CD8-positive, alpha-beta memory T cell (primary cell): ENCODE data around the gene TTC28. TPM values are rescaled to one million over a fixed set of nuclear protein-coding genes. Genes with fewer than 3 reads are reported as not detected.

ENCODE experiments used
- CTCF ChIA-PET: fragments of 350-600 bp; sonication (Branson Sonifier 250); formaldehyde crosslinking; loops from one replicate; lab custom pipeline; 2021; ENCODE audit warnings: antibody characterized with exemption; lab: Charles Lee
- POLR2A ChIA-PET: fragments of 350-600 bp; sonication (Branson Sonifier 250); formaldehyde crosslinking; loops from one replicate; lab custom pipeline; 2021; ENCODE audit warnings: antibody characterized with exemption; lab: Charles Lee
- DNase-seq, 5 donors: peaks; one replicate each; pipeline versions ENCODE4 v3.0.0 to v3.0.0-alpha.2; 2020 to 2022; ENCODE audit warnings: mixed read lengths in 1 of 5
- H3K27ac ChIP-seq: one replicate; pipeline ENCODE4 v1.7.0; 2013; ENCODE audit warnings: low read depth, mild to moderate bottlenecking, low read length, moderate library complexity
- H3K27me3 ChIP-seq: 2 replicates; pipeline ENCODE4 v1.7.0; 2013; ENCODE audit warnings: low read length, mild to moderate bottlenecking; ENCODE audit not compliant: insufficient read depth, poor library complexity, severe bottlenecking
- H3K36me3 ChIP-seq: 2 replicates; pipeline ENCODE4 v1.7.0; 2013; ENCODE audit warnings: mild to moderate bottlenecking, low read length, moderate library complexity; ENCODE audit not compliant: insufficient read depth
- H3K4me1 ChIP-seq: 2 replicates; pipeline ENCODE4 v1.7.0; 2013; ENCODE audit warnings: mild to moderate bottlenecking, low read length, moderate library complexity; ENCODE audit not compliant: insufficient read depth
- H3K4me3 ChIP-seq: 2 replicates; pipeline ENCODE4 v1.7.0; 2013; ENCODE audit warnings: mild to moderate bottlenecking, low read length
- H3K9me3 ChIP-seq: 2 replicates; pipeline ENCODE4 v1.7.0; 2013; ENCODE audit warnings: mild to moderate bottlenecking, low read length
- H3K27ac Mint-ChIP-seq, 8 donors: one replicate each; pipeline ENCODE4 v1.8.0; 2020 to 2021; ENCODE audit warnings: mixed read lengths in 8 of 8, mild to moderate bottlenecking in 6 of 8, inconsistent platforms in 3 of 8, moderate library complexity in 3 of 8
- H3K27me3 Mint-ChIP-seq, 2 donors: one replicate each; pipeline ENCODE4 v1.8.0; 2020 to 2021; ENCODE audit warnings: mixed read lengths in 2 of 2, mild to moderate bottlenecking in 1 of 2, moderate library complexity in 1 of 2
- H3K36me3 Mint-ChIP-seq, 3 donors: one replicate each; pipeline ENCODE4 v1.8.0; 2020 to 2021; ENCODE audit warnings: mixed read lengths in 3 of 3, inconsistent platforms in 1 of 3, mild to moderate bottlenecking in 1 of 3
- H3K4me1 Mint-ChIP-seq, 3 donors: one replicate each; pipeline ENCODE4 v1.8.0; 2020 to 2021; ENCODE audit warnings: mixed read lengths in 3 of 3, inconsistent platforms in 1 of 3, mild to moderate bottlenecking in 1 of 3
- H3K4me3 Mint-ChIP-seq, 7 donors: one replicate each; pipeline ENCODE4 v1.8.0; 2020 to 2021; ENCODE audit warnings: mixed read lengths in 7 of 7, mild to moderate bottlenecking in 6 of 7, moderate library complexity in 4 of 7, inconsistent platforms in 2 of 7
- H3K9me3 Mint-ChIP-seq, 5 donors: one replicate each; pipeline ENCODE4 v1.8.0; 2020 to 2022; ENCODE audit warnings: mixed read lengths in 5 of 5, mild to moderate bottlenecking in 3 of 5, moderate library complexity in 2 of 5, inconsistent platforms in 1 of 5
- polyA plus RNA-seq: library from polyadenylated mRNA; unstranded; fragments of 300-500 nt; fragmentation: Illumina TruSeq; gene quantifications from one replicate; pipeline ENCODE4 v1.2.3, GENCODE V29; 2021
- total RNA-seq, 2 experiments: library from RNA; stranded (reverse); gene quantifications; one replicate each; pipeline ENCODE4 v1.2.3, GENCODE V29; 2021

The TTC28 gene
- total and polyA plus RNA-seq, 3 experiments from 2014 or later: 0.24 to 0.60 (median 0.51) TPM

- Histone ChIP-seq H3K27me3 (no peaks in the 10 kb centered on the region), H3K9me3 (no peaks in the 10 kb centered on the region), H3K27ac (no peak overlapping the region), H3K4me3 (no peak overlapping the region), H3K4me1 (no peaks in the 10 kb centered on the region), H3K36me3 (no peaks in the 10 kb centered on the region)
- Mint-ChIP-seq H3K36me3 (no peaks in the 10 kb centered on the region), H3K4me1 (no peaks in the 10 kb centered on the region), H3K27me3 (no peaks in the 10 kb centered on the region), H3K9me3 (no peaks in the 10 kb centered on the region), H3K27ac (no peak overlapping the region), H3K4me3 (no peak overlapping the region)
- ChIA-PET CTCF (interaction anchor here (1.6 kb wide), 1 partner anchor 128 kb away, joined by 4 read pairs; no protein-coding TSS in a partner anchor), POLR2A (no interaction called here)
- no peak for DNase-seq
Observed at GRCh38 chr22:28015046-28015425, 664.6 kb downstream of the TTC28 start.

GRCh38 chr22:28014211-28015045, 665.2 kb downstream of the TTC28 start:
- no peaks in the 10 kb centered on the region for H3K4me1 Mint-ChIP-seq
- H3K4me3 ChIP-seq: no peak overlapping the region

DNA sequence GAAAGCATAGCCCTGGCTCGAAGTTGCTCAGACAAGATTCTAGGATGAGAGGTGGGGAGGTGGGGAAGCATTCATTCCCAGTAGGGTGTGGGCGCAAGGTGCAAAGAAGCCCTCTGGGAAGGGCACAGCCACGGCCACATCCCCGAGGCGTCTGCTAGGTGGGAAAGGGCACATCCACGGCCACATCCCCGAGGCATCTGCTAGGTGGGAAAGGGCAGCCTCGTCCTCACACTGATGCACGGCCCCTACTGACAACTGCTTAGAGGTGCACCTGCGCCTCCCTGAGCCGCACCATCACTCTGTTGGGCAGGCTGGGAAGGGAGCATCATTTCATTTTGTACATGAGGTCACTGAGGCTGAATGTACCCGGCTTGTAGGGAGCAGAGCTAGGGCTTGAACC, 666.0 kb downstream of the TTC28 start:
- no peak overlapping the region for H3K27ac ChIP-seq
- CTCF ChIA-PET: no interaction called here

More at GRCh38 chr22:28014211-28015045, 665.2 kb downstream of the TTC28 start:
- ChIA-PET POLR2A (no interaction called here), CTCF (interaction anchor here (0.7 to 1.6 kb wide), 2 partner anchors 22 to 127 kb away, joined by 3 to 4 read pairs; no protein-coding TSS in a partner anchor)
- no peaks in the 10 kb centered on the region for H3K27me3 ChIP-seq
- H3K27ac Mint-ChIP-seq: no peak overlapping the region
- H3K36me3 Mint-ChIP-seq: no peaks in the 10 kb centered on the region
- no peaks in the 10 kb centered on the region for H3K27me3 Mint-ChIP-seq
- no peak overlapping the region for H3K4me3 Mint-ChIP-seq
- no peaks in the 10 kb centered on the region for H3K9me3 ChIP-seq
- no peaks in the 10 kb centered on the region for H3K36me3 ChIP-seq
- no peak for DNase-seq
- H3K9me3 Mint-ChIP-seq: no peaks in the 10 kb centered on the region
- no peak overlapping the region for H3K27ac ChIP-seq
- H3K4me1 ChIP-seq: no peaks in the 10 kb centered on the region

DNA sequence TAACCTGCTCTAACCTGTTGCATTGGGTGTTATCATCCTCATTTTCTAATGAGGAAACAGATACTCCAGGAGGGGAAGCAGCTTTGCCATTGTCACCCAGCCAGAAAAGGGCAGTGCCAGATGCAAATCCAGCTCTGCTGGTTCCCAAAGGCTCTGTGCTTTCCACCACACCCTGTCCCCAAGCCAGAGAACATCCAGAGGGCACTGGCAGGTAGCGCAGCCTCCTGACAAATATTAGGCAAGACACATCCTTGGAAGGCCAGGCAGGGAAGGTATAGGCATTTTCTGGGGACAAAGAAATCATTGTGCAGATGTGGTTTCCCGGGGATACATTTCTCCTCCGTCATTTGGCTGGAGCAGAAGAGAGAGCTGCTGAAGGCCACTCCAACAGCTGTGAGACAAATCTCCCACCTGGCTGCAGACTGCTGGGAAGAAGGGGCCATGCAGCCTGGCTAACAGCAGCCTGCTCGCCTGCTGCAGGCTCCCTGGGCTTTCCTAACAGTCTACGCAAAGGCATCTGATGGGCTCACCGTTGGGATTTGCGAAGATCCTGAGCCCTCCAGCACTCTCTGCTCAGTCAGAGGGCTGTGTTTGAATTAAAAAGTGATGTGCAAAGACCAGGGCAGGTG, 666.7 kb downstream of the TTC28 start:
- no peak overlapping the region for H3K27ac ChIP-seq

More for the DNA sequence above, 666.0 kb downstream of the TTC28 start:
- H3K9me3 ChIP-seq: no peaks in the 10 kb centered on the region
- H3K27me3 Mint-ChIP-seq: peaks cover 0 to 2% of the 10 kb centered on the region in 2 donors
- POLR2A ChIA-PET: no interaction called here
- H3K36me3 ChIP-seq: no peaks in the 10 kb centered on the region
- no peak for DNase-seq
- H3K27ac Mint-ChIP-seq: no peak overlapping the region
- no peaks in the 10 kb centered on the region for H3K4me1 ChIP-seq
- no peaks in the 10 kb centered on the region for H3K36me3 Mint-ChIP-seq
- H3K4me3 Mint-ChIP-seq: no peak overlapping the region
- no peaks in the 10 kb centered on the region for H3K4me1 Mint-ChIP-seq
- no peak overlapping the region for H3K4me3 ChIP-seq
- no peaks in the 10 kb centered on the region for H3K9me3 Mint-ChIP-seq
- no peaks in the 10 kb centered on the region for H3K27me3 ChIP-seq

GRCh38 chr22:28009272-28009827, 670.3 kb downstream of the TTC28 start:
- H3K9me3 Mint-ChIP-seq: no peaks in the 10 kb centered on the region
- no peak overlapping the region for H3K4me3 Mint-ChIP-seq
- no peak overlapping the region for H3K27ac Mint-ChIP-seq
- H3K36me3 Mint-ChIP-seq: no peaks in the 10 kb centered on the region
- H3K27me3 Mint-ChIP-seq: peaks cover 0 to 2% of the 10 kb centered on the region in 2 donors
- H3K36me3 ChIP-seq: no peaks in the 10 kb centered on the region
- ChIA-PET CTCF (interaction anchor here (0.6 to 4.1 kb wide), 8 partner anchors 9 to 148 kb away, joined by 3 to 29 read pairs (median 3); no protein-coding TSS in a partner anchor), POLR2A (no interaction called here)
- H3K27ac ChIP-seq: no peak overlapping the region
- no peaks in the 10 kb centered on the region for H3K9me3 ChIP-seq
- peak; percentile 50 to 79 (median 50) for DNase-seq
- no peaks in the 10 kb centered on the region for H3K27me3 ChIP-seq
- H3K4me3 ChIP-seq: no peak overlapping the region
- no peaks in the 10 kb centered on the region for H3K4me1 Mint-ChIP-seq
- no peaks in the 10 kb centered on the region for H3K4me1 ChIP-seq

More for the DNA sequence above, 666.7 kb downstream of the TTC28 start:
- Mint-ChIP-seq H3K9me3 (no peaks in the 10 kb centered on the region), H3K27ac (no peak overlapping the region), H3K4me3 (no peak overlapping the region), H3K36me3 (no peaks in the 10 kb centered on the region), H3K4me1 (no peaks in the 10 kb centered on the region), H3K27me3 (peaks cover 0 to 2% of the 10 kb centered on the region in 2 donors)
- ChIA-PET POLR2A (no interaction called here), CTCF (no interaction called here)
- Histone ChIP-seq H3K4me1 (no peaks in the 10 kb centered on the region), H3K4me3 (no peak overlapping the region), H3K27me3 (no peaks in the 10 kb centered on the region), H3K36me3 (no peaks in the 10 kb centered on the region), H3K9me3 (no peaks in the 10 kb centered on the region)
- no peak for DNase-seq

DNA sequence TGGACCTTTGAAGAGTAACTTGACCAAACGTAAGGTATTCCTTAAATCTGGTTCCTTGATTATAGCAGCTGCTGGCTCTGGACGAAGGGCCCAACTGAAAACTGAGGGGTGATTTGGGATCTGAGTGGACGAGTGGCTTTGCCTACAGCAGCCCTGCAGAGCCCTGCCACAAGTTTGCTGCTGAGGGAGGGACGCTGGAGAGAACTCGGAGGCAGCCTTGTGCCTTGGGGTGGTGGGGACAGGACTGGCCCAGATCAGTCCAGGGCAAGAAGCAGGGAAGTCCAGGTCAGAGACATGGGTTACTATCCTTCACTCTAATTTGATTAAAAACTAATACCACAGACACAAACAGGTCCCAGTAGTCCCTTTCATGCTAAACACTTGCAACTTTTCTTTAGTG, 671.0 kb downstream of the TTC28 start:
- POLR2A ChIA-PET: no interaction called here
- no peaks in the 10 kb centered on the region for H3K4me1 Mint-ChIP-seq
- Histone ChIP-seq H3K36me3 (no peaks in the 10 kb centered on the region), H3K4me1 (no peaks in the 10 kb centered on the region), H3K27ac (no peak overlapping the region), H3K9me3 (no peaks in the 10 kb centered on the region), H3K27me3 (no peaks in the 10 kb centered on the region), H3K4me3 (no peak overlapping the region)
- no peaks in the 10 kb centered on the region for H3K36me3 Mint-ChIP-seq
- no peak for DNase-seq
- no peak overlapping the region for H3K27ac Mint-ChIP-seq
- H3K9me3 Mint-ChIP-seq: no peaks in the 10 kb centered on the region
- no peak overlapping the region for H3K4me3 Mint-ChIP-seq
- CTCF ChIA-PET: interaction anchor here (0.6 to 4.1 kb wide), 8 partner anchors 10 to 147 kb away, joined by 3 to 29 read pairs (median 3); no protein-coding TSS in a partner anchor
- peaks cover 0 to 2% of the 10 kb centered on the region in 2 donors for H3K27me3 Mint-ChIP-seq

- no peaks in the 10 kb centered on the region for H3K36me3 Mint-ChIP-seq
- no peak overlapping the region for H3K27ac Mint-ChIP-seq
- POLR2A ChIA-PET: no interaction called here
- H3K4me3 ChIP-seq: no peak overlapping the region
- H3K27ac ChIP-seq: no peak overlapping the region
- no peak for DNase-seq
- H3K4me3 Mint-ChIP-seq: no peak overlapping the region
- no peaks in the 10 kb centered on the region for H3K9me3 Mint-ChIP-seq
- H3K27me3 ChIP-seq: no peaks in the 10 kb centered on the region
- peaks cover 0 to 2% of the 10 kb centered on the region in 2 donors for H3K27me3 Mint-ChIP-seq
- H3K36me3 ChIP-seq: no peaks in the 10 kb centered on the region
- no peaks in the 10 kb centered on the region for H3K4me1 Mint-ChIP-seq
- H3K9me3 ChIP-seq: no peaks in the 10 kb centered on the region
- CTCF ChIA-PET: interaction anchor here (1.9 to 4.1 kb wide), 2 partner anchors 121 to 128 kb away, joined by 5 to 29 read pairs; no protein-coding TSS in a partner anchor
- H3K4me1 ChIP-seq: no peaks in the 10 kb centered on the region
Observed at GRCh38 chr22:28008056-28008455, 671.6 kb downstream of the TTC28 start.

DNA sequence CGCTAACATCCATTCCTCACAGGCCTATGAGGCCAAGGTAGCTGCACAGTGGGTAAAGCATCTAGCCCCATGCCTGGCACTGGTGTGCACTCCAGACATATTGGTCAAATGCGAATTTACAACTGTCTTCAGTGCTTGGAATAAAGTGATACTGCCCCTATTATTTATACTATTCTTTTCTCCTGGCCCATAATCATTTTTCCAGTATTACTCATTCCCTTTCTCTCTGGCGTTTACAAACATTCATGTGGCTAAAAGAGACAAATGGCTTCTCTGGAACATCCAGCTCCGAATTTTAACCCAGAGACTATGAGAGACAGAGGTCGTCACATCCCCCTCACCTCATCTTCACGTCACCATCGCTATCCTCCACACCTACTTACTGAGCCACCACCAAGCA, 673.4 kb downstream of the TTC28 start:
- no peaks in the 10 kb centered on the region for H3K27me3 ChIP-seq
- H3K27ac ChIP-seq: no peak overlapping the region
- Mint-ChIP-seq H3K27ac (no peak overlapping the region), H3K4me3 (no peak overlapping the region), H3K36me3 (no peaks in the 10 kb centered on the region), H3K4me1 (no peaks in the 10 kb centered on the region), H3K9me3 (no peaks in the 10 kb centered on the region), H3K27me3 (peaks cover 0 to 4% of the 10 kb centered on the region in 2 donors)
- no peaks in the 10 kb centered on the region for H3K9me3 ChIP-seq
- no peak for DNase-seq
- no peaks in the 10 kb centered on the region for H3K36me3 ChIP-seq
- ChIA-PET POLR2A (no interaction called here), CTCF (interaction anchor here (0.8 kb wide), 1 partner anchor 119 kb away, joined by 3 read pairs; no protein-coding TSS in a partner anchor)
- H3K4me3 ChIP-seq: no peak overlapping the region
- no peaks in the 10 kb centered on the region for H3K4me1 ChIP-seq
